ENCODE data around the gene ETNK2.

GRCh38 chr1:204176049-204176448 is 24.2 kb upstream of the ETNK2 start:
- TF ChIP-seq CTCF (IDR thresholded peaks at IDR 0.05) (no peak), POLR2A (IDR thresholded peaks at IDR 0.05) (no peak)

Measured in right lobe of liver (tissue), 4 donors.